CD14-positive monocyte (primary cell): ENCODE results near the gene COL4A1. TPM values are rescaled to one million over a fixed set of nuclear protein-coding genes. Genes with fewer than 3 reads are reported as not detected.

Source experiments
- DNase-seq, 3 donors: peaks; one replicate each; pipeline ENCODE4 v3.0.0-alpha.2; 2011 to 2022
- H2AFZ ChIP-seq: 2 replicates; pipeline ENCODE4 v1.6.0; 2012; ENCODE audit warnings: mild to moderate bottlenecking, low read depth, low read length, inconsistent platforms; ENCODE audit not compliant: insufficient read depth, poor library complexity, severe bottlenecking
- H3K27ac ChIP-seq, 2 donors: 1 replicate in 1 of 2; 2 replicates in 1 of 2; pipeline ENCODE4 v1.5.1; 2012 to 2013; ENCODE audit warnings: low read length in 2 of 2, control low read depth in 1 of 2, inconsistent platforms in 1 of 2, low read depth in 1 of 2, mild to moderate bottlenecking in 1 of 2
- H3K27me3 ChIP-seq, 2 donors: one replicate each; pipeline versions ENCODE4 v1.6.0 to v1.6.1; 2011 to 2013; ENCODE audit warnings: low read length in 2 of 2; ENCODE audit not compliant: control insufficient read depth in 2 of 2, insufficient read depth in 2 of 2
- H3K36me3 ChIP-seq, 2 donors: replicated peaks in 1 of 2; 1 replicate in 1 of 2; 2 replicates in 1 of 2; pipeline versions ENCODE4 v1.5.1 to v1.6.1; 2012 to 2013; ENCODE audit warnings: low read length in 2 of 2, control low read depth in 1 of 2, inconsistent platforms in 1 of 2, mild to moderate bottlenecking in 1 of 2; ENCODE audit not compliant: insufficient read depth in 2 of 2, control insufficient read depth in 1 of 2
- H3K4me1 ChIP-seq, 2 donors: 1 replicate in 1 of 2; 2 replicates in 1 of 2; pipeline versions ENCODE4 v1.5.1 to v1.6.1; 2012 to 2013; ENCODE audit warnings: low read length in 2 of 2, control low read depth in 1 of 2, inconsistent platforms in 1 of 2, mild to moderate bottlenecking in 1 of 2, moderate library complexity in 1 of 2; ENCODE audit not compliant: insufficient read depth in 2 of 2, control insufficient read depth in 1 of 2
- H3K4me2 ChIP-seq: replicated peaks from 2 replicates; pipeline ENCODE3; 2012; ENCODE audit warnings: low read length, moderate library complexity, mild to moderate bottlenecking; ENCODE audit not compliant: poor library complexity, severe bottlenecking; ENCODE audit errors: extremely low read depth
- H3K4me3 ChIP-seq, 3 experiments: fragments of 200-600 bp in 1 of 3; sonication (generic) in 1 of 3; replicated peaks in 1 of 3; 1 replicate in 2 of 3; 2 replicates in 1 of 3; pipeline ENCODE4 v1.5.1; 2011 to 2013; ENCODE audit warnings: low read length in 3 of 3, mild to moderate bottlenecking in 3 of 3, control low read depth in 2 of 3, low read depth in 2 of 3, inconsistent platforms in 1 of 3, moderate library complexity in 1 of 3
- H3K79me2 ChIP-seq: 2 replicates; pipeline ENCODE4 v1.6.0; 2012; ENCODE audit warnings: mild to moderate bottlenecking, control low read depth, inconsistent platforms, low read length, moderate library complexity; ENCODE audit not compliant: insufficient read depth
- H3K9ac ChIP-seq: 2 replicates; pipeline ENCODE4 v1.6.0; 2017; ENCODE audit warnings: low read length, mild to moderate bottlenecking; ENCODE audit not compliant: insufficient read depth, poor library complexity, severe bottlenecking
- H3K9me3 ChIP-seq, 2 donors: replicated peaks in 1 of 2; 1 replicate in 1 of 2; 2 replicates in 1 of 2; pipeline versions ENCODE4 v1.5.1 to v1.6.1; 2012 to 2013; ENCODE audit warnings: low read length in 2 of 2, control low read depth in 1 of 2; ENCODE audit not compliant: control insufficient read depth in 1 of 2, insufficient read depth in 1 of 2
- H4K20me1 ChIP-seq: 2 replicates; pipeline ENCODE4 v1.6.0; 2012; ENCODE audit warnings: mild to moderate bottlenecking, low read length, control low read depth, moderate library complexity; ENCODE audit not compliant: insufficient read depth
- H3K27ac Mint-ChIP-seq, 7 donors: one replicate each; pipeline ENCODE4 v1.8.0; 2020; ENCODE audit warnings: mild to moderate bottlenecking in 7 of 7, mixed read lengths in 7 of 7, moderate library complexity in 6 of 7, inconsistent platforms in 2 of 7
- H3K27me3 Mint-ChIP-seq, 3 donors: one replicate each; pipeline ENCODE4 v1.8.0; 2021 to 2022; ENCODE audit warnings: low read depth in 3 of 3, mild to moderate bottlenecking in 3 of 3, mixed read lengths in 3 of 3, moderate library complexity in 3 of 3, inconsistent platforms in 1 of 3
- H3K36me3 Mint-ChIP-seq, 2 donors: one replicate each; pipeline ENCODE4 v1.8.0; 2020; ENCODE audit warnings: mixed read lengths in 2 of 2, inconsistent platforms in 1 of 2, mild to moderate bottlenecking in 1 of 2
- H3K4me1 Mint-ChIP-seq: one replicate; pipeline ENCODE4 v1.8.0; 2020; ENCODE audit warnings: mild to moderate bottlenecking, mixed read lengths
- H3K4me3 Mint-ChIP-seq, 2 donors: one replicate each; pipeline ENCODE4 v1.8.0; 2020; ENCODE audit warnings: mild to moderate bottlenecking in 2 of 2, mixed read lengths in 2 of 2, moderate library complexity in 1 of 2
- H3K9me3 Mint-ChIP-seq, 7 donors: one replicate each; pipeline ENCODE4 v1.8.0; 2020 to 2022; ENCODE audit warnings: mixed read lengths in 7 of 7, mild to moderate bottlenecking in 6 of 7, moderate library complexity in 6 of 7, inconsistent platforms in 2 of 7
- WGBS: methylation state at CpG from one replicate; pipeline ENCODE4 v1.1.5; 2013; ENCODE audit warnings: missing lambda C conversion rate; ENCODE audit not compliant: insufficient coverage; 5-methylcytosine and 5-hydroxymethylcytosine counted together
- intact Hi-C, 2 donors: fragments of 100-400 bp; cut with micrococcal nuclease; formaldehyde crosslinking; loops; one replicate each; pipeline versions ENCODE4 v1.15.0 to v1.15.1; 2023
- polyA plus RNA-seq, 3 donors: library from polyadenylated mRNA; depleted of rRNA in 1 of 3; unstranded in 2 of 3; stranded (reverse) in 1 of 3; fragments of 300-500 nt in 2 of 3; fragments of >200 nt in 1 of 3; fragmentation: Illumina TruSeq in 2 of 3; gene quantifications; 1 replicate in 2 of 3; 2 replicates in 1 of 3; pipeline ENCODE4 v1.2.3, GENCODE V29; 2012 to 2021
- TF ChIP-seq, protein P1 (sequence below): fragments of 200-600 bp; IDR thresholded peaks from one replicate; pipeline ENCODE4 v1.8.0; 2022; ENCODE audit warnings: antibody characterized with exemption, mild to moderate bottlenecking

The COL4A1 gene
- polyA plus RNA-seq, 3 donors: 0.16 to 0.25 TPM; not detected in 1

DNA sequence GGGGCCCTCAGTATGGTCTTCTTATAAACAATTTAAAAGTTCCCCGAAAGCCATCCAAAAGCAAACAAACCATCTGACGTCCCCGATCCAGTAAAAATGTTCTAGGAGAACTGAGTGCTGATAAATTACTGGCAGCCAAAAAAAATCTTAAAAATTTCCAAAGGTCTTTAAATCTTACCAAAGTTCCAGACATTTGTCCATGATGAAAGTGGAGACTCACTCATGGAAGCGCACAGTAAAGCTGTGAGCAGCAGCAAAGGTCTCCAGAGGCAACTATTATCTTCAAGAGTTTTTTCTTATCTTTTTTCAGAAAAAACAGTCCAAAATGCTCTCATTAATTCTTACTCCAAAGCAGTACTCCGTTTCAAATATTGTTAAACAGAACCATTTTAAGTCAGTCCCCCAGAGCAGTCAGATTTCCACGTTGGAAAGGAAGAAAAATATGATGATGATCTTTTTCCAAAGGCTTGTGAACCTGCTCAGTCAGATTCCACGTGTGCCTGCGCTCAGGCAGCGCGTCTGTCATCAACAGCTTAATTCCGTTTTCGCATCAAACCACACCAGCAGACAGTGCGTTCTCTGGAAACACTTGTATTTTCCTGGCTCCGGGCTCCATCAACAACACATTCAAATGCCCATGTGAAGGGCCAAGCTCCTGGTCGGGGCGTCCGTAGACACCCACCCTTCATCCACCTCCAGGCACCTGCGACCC lies 85.4 kb downstream of the COL4A1 start:
- Histone ChIP-seq H3K27me3 (peaks cover 0 to 8% of the 10 kb centered on the region in 2 donors), H3K9ac (no peak overlapping the region), H2AFZ (peak overlapping the region; percentile 63), H3K4me1 (peaks cover 6 to 8% of the 10 kb centered on the region in 2 donors), H4K20me1 (no peaks in the 10 kb centered on the region), H3K79me2 (no peaks in the 10 kb centered on the region), H3K4me3 (no peak overlapping the region), H3K36me3 (no peaks in the 10 kb centered on the region), H3K9me3 (no peaks in the 10 kb centered on the region), H3K4me2 (no peak overlapping the region), H3K27ac (no peak overlapping the region)
- Mint-ChIP-seq H3K4me1 (peaks cover 5% of the 10 kb centered on the region), H3K27me3 (peaks cover 16 to 20% (median 18%) of the 10 kb centered on the region in 3 donors), H3K9me3 (no peaks in the 10 kb centered on the region), H3K27ac (peak overlapping the region in 1 of 7 donors; percentile 74), H3K4me3 (no peak overlapping the region), H3K36me3 (no peaks in the 10 kb centered on the region)
- TF ChIP-seq, protein P1, sequence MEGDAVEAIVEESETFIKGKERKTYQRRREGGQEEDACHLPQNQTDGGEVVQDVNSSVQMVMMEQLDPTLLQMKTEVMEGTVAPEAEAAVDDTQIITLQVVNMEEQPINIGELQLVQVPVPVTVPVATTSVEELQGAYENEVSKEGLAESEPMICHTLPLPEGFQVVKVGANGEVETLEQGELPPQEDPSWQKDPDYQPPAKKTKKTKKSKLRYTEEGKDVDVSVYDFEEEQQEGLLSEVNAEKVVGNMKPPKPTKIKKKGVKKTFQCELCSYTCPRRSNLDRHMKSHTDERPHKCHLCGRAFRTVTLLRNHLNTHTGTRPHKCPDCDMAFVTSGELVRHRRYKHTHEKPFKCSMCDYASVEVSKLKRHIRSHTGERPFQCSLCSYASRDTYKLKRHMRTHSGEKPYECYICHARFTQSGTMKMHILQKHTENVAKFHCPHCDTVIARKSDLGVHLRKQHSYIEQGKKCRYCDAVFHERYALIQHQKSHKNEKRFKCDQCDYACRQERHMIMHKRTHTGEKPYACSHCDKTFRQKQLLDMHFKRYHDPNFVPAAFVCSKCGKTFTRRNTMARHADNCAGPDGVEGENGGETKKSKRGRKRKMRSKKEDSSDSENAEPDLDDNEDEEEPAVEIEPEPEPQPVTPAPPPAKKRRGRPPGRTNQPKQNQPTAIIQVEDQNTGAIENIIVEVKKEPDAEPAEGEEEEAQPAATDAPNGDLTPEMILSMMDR: no peak
- 91% methylated on average over 10 of the region's 18 CpGs for WGBS
- intact Hi-C loops: loop anchor here (2.0 to 5.0 kb wide), 4 partner anchors 84 to 596 kb away; no protein-coding TSS in a partner anchor
- DNase-seq: no peak

DNA sequence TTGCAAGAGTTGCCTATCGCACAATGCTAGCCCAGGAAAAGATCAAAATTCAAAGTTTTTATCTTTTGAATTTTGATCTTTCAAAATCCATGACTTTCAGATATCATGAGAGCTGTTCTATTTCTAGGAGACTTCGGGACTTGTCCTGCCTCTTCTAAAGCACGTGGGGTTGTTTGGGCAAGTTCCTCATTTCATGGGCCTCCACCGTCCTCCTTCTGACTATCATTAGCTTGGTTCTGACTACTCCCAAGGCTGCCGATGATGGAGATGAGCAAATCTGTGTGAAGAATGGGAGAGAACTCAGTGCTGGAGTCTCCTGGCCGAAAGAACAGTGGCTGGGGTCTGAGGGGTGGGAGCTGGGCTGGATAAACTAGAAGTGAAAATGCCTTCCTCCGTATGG lies 86.5 kb downstream of the COL4A1 start:
- H3K79me2 ChIP-seq: no peaks in the 10 kb centered on the region
- H3K4me3 ChIP-seq: no peak overlapping the region
- Mint-ChIP-seq H3K9me3 (no peaks in the 10 kb centered on the region), H3K4me3 (peak overlapping the region in 1 of 2 donors; percentile 44), H3K4me1 (peaks cover 5% of the 10 kb centered on the region), H3K27me3 (peaks cover 14 to 18% (median 14%) of the 10 kb centered on the region in 3 donors), H3K27ac (peak overlapping the region in 1 of 7 donors; percentile 38), H3K36me3 (no peaks in the 10 kb centered on the region)
- no peaks in the 10 kb centered on the region for H3K36me3 ChIP-seq
- H3K27ac ChIP-seq: no peak overlapping the region
- no peak overlapping the region for H3K9ac ChIP-seq
- peaks cover 0 to 8% of the 10 kb centered on the region in 2 donors for H3K27me3 ChIP-seq
- TF ChIP-seq, protein P1: no peak
- peak; percentile 27 to 45 (median 34) for DNase-seq
- WGBS: 25% methylated on average over 4 of the region's 7 CpGs
- no peaks in the 10 kb centered on the region for H3K9me3 ChIP-seq
- intact Hi-C loops: loop anchor here (5.0 kb wide), 3 partner anchors 83 to 597 kb away; no protein-coding TSS in a partner anchor
- H3K4me1 ChIP-seq: peaks cover 6 to 8% of the 10 kb centered on the region in 2 donors
- peak overlapping the region; percentile 36 for H2AFZ ChIP-seq
- no peaks in the 10 kb centered on the region for H4K20me1 ChIP-seq
- H3K4me2 ChIP-seq: no peak overlapping the region
